IPS-18a (cell line): ENCODE measurements around the gene SPTBN4.

Source experiments
- H3K27ac ChIP-seq: one replicate; pipeline ENCODE4 v1.5.1; 2013; ENCODE audit warnings: low read length
- H3K27me3 ChIP-seq: one replicate; pipeline ENCODE4 v1.6.1; 2013; ENCODE audit warnings: mild to moderate bottlenecking, low read length; ENCODE audit not compliant: control insufficient read depth, insufficient read depth
- H3K36me3 ChIP-seq: one replicate; pipeline ENCODE4 v1.6.1; 2013; ENCODE audit warnings: low read depth, low read length; ENCODE audit not compliant: control insufficient read depth
- H3K4me1 ChIP-seq: one replicate; pipeline ENCODE4 v1.6.1; 2013; ENCODE audit warnings: low read depth, low read length; ENCODE audit not compliant: control insufficient read depth
- H3K4me3 ChIP-seq: one replicate; pipeline ENCODE4 v1.5.1; 2013; ENCODE audit warnings: low read length
- H3K9ac ChIP-seq: one replicate; pipeline ENCODE4 v1.6.1; 2013; ENCODE audit warnings: mild to moderate bottlenecking, low read length, moderate library complexity
- H3K9me3 ChIP-seq: one replicate; pipeline ENCODE4 v1.6.1; 2013; ENCODE audit warnings: low read depth, low read length; ENCODE audit not compliant: control insufficient read depth

Gene SPTBN4

GRCh38 chr19:40525234-40526051 is 58.6 kb downstream of the SPTBN4 start:
- Histone ChIP-seq H3K27me3 (peaks cover 11% of the 10 kb centered on the region), H3K4me1 (peaks cover 6% of the 10 kb centered on the region), H3K4me3 (no peak overlapping the region), H3K36me3 (no peaks in the 10 kb centered on the region), H3K9me3 (no peaks in the 10 kb centered on the region), H3K9ac (no peak overlapping the region), H3K27ac (no peak overlapping the region)

- H3K27ac ChIP-seq: no peak overlapping the region
- no peaks in the 10 kb centered on the region for H3K36me3 ChIP-seq
- H3K4me3 ChIP-seq: no peak overlapping the region
- H3K9me3 ChIP-seq: no peaks in the 10 kb centered on the region
- no peak overlapping the region for H3K9ac ChIP-seq
- H3K27me3 ChIP-seq: peaks cover 7% of the 10 kb centered on the region
- H3K4me1 ChIP-seq: peaks cover 6% of the 10 kb centered on the region
These were observed 61.3 kb downstream of the SPTBN4 start for GRCh38 chr19:40528078-40528477.

DNA sequence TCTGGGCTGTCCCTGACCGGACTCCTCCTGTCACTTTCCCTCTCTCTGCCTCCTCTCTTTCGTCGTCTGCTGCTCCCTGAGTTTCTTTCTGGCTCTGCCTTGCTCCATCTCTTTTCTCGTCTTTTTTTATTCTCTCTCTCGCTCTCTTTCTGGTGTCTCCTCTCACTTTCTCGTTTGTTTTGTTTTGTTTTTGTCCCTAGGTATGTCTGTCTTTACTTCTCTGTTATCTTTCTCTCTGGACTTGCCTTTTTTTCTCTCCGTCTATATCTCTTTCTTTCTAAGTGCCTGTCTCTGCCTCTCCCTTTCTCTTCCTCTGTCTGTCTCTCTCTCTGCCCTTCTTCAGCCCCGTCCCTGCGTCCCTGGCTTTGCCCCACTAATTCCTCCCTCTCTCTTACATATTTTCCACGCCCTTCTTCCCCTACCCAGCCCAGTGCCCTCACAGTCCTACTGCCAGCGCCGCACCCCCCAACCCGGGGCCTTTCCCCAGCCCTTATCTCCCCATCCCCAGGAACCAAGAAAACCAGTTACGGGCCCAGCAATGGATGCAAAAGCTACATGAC is 61.8 kb downstream of the SPTBN4 start:
- Histone ChIP-seq H3K4me1 (peaks cover 6% of the 10 kb centered on the region), H3K4me3 (peak overlapping the region; percentile 16), H3K9ac (no peak overlapping the region), H3K27me3 (peaks cover 7% of the 10 kb centered on the region), H3K27ac (no peak overlapping the region), H3K9me3 (no peaks in the 10 kb centered on the region), H3K36me3 (no peaks in the 10 kb centered on the region)

GRCh38 chr19:40529093-40529954 is 62.5 kb downstream of the SPTBN4 start:
- Histone ChIP-seq H3K9me3 (no peaks in the 10 kb centered on the region), H3K36me3 (no peaks in the 10 kb centered on the region), H3K27ac (no peak overlapping the region), H3K4me3 (peak overlapping the region; percentile 47), H3K4me1 (peaks cover 6% of the 10 kb centered on the region), H3K27me3 (peaks cover 7% of the 10 kb centered on the region), H3K9ac (no peak overlapping the region)

DNA sequence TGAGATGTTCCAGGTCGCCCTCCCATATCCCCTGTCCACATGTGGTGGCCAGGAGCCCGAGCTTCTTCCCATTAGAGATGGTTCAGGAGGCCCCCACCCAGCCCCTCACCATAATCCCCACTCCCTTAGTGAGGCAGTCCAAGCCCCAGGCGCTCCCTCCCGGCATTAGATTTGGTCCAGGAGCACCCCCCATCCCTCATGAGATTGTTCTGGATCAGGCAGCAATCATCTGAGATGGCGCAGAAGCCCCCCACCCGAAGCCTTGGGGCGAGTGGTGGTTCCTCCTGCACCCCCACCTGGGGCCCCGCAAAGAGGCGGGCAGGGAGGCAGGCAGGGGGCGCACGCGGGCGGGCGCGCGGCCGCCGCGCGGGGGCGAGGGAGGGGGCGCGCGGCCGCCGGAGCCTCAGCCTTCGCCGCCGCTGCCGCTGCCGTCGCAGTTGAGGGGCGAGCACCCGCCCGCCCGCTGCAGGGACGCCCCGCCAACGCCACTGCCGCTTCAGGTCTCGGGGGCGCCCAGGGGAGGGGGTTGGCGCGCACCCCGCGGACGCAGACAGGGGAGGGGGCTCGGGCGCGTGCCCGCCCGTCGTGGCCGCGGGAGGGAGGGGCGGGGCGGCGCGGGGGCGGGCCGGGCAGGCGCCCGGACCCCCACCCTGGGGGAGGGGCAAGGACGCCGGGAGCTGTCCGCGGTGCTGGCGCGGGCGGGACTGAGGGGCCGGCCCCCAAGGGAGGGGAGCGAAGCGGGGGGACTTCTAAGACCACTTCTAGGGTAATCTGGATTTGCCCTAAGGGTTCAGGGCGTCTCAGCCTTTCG is 63.5 kb downstream of the SPTBN4 start:
- H3K27ac ChIP-seq: no peak overlapping the region

DNA sequence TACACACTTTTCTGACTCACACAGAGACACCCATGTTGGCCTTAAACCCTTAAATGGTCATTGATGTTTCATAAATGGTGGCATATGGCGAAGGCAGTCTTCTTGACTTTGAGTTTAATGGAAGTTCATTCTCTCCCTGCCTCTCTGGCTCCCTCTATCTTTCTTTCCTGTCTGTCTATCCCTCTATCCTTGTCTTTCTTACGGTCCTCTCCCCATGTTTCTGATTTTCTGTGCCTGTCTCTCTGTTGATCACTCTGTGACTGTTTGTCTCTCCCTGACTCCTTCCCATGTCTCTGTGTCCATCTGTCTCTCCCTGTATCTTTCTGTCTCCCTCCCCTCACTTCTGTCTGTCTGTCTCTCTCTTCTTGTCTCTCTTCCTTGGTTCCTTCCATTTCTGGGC is 66.7 kb downstream of the SPTBN4 start:
- peaks cover 6% of the 10 kb centered on the region for H3K4me1 ChIP-seq
- no peaks in the 10 kb centered on the region for H3K36me3 ChIP-seq
- peaks cover 7% of the 10 kb centered on the region for H3K27me3 ChIP-seq
- H3K4me3 ChIP-seq: no peak overlapping the region
- no peak overlapping the region for H3K27ac ChIP-seq
- H3K9me3 ChIP-seq: no peaks in the 10 kb centered on the region
- H3K9ac ChIP-seq: no peak overlapping the region

More for the DNA sequence above, 63.5 kb downstream of the SPTBN4 start:
- Histone ChIP-seq H3K4me1 (peaks cover 6% of the 10 kb centered on the region), H3K36me3 (no peaks in the 10 kb centered on the region), H3K27me3 (peaks cover 7% of the 10 kb centered on the region), H3K9me3 (no peaks in the 10 kb centered on the region), H3K9ac (no peak overlapping the region), H3K4me3 (peak overlapping the region; percentile 47)

- Histone ChIP-seq H3K9ac (no peak overlapping the region), H3K27ac (no peak overlapping the region), H3K27me3 (peaks cover 7% of the 10 kb centered on the region), H3K9me3 (no peaks in the 10 kb centered on the region), H3K4me1 (peaks cover 6% of the 10 kb centered on the region), H3K36me3 (no peaks in the 10 kb centered on the region), H3K4me3 (no peak overlapping the region)
These were observed 67.3 kb downstream of the SPTBN4 start for GRCh38 chr19:40534148-40534547.

GRCh38 chr19:40539070-40539469 is 72.3 kb downstream of the SPTBN4 start:
- H3K27me3 ChIP-seq: no peaks in the 10 kb centered on the region
- H3K27ac ChIP-seq: no peak overlapping the region
- H3K9ac ChIP-seq: no peak overlapping the region

GRCh38 chr19:40542202-40542859 is 75.5 kb downstream of the SPTBN4 start:
- H3K36me3 ChIP-seq: no peaks in the 10 kb centered on the region
- no peak overlapping the region for H3K4me3 ChIP-seq
- no peak overlapping the region for H3K9ac ChIP-seq
- H3K4me1 ChIP-seq: no peaks in the 10 kb centered on the region
- no peak overlapping the region for H3K27ac ChIP-seq
- H3K27me3 ChIP-seq: no peaks in the 10 kb centered on the region
- H3K9me3 ChIP-seq: no peaks in the 10 kb centered on the region

More at GRCh38 chr19:40539070-40539469, 72.3 kb downstream of the SPTBN4 start:
- no peaks in the 10 kb centered on the region for H3K4me1 ChIP-seq
- H3K4me3 ChIP-seq: no peak overlapping the region
- no peaks in the 10 kb centered on the region for H3K36me3 ChIP-seq
- no peaks in the 10 kb centered on the region for H3K9me3 ChIP-seq

GRCh38 chr19:40543029-40543597 is 76.3 kb downstream of the SPTBN4 start:
- H3K4me1 ChIP-seq: no peaks in the 10 kb centered on the region
- no peak overlapping the region for H3K4me3 ChIP-seq
- H3K9me3 ChIP-seq: no peaks in the 10 kb centered on the region
- H3K36me3 ChIP-seq: no peaks in the 10 kb centered on the region
- H3K27me3 ChIP-seq: peaks cover 7% of the 10 kb centered on the region
- H3K9ac ChIP-seq: no peak overlapping the region
- H3K27ac ChIP-seq: no peak overlapping the region
